Measurements from ENCODE around the gene MRPS24.
"Not testable (repeated sequence)": the region's sequence is repeated elsewhere in the genome, so short reads cannot be mapped to it uniquely, and the experiment has no call there.

MRPS24 gene

GRCh38 chr7:43823425-43823824 lies 45.9 kb downstream of the MRPS24 start:
- not testable (repeated sequence) for H3K4me1 ChIP-seq (ENCODE audit: control insufficient read depth in 2 of 2, insufficient read depth in 2 of 2, low read length in 2 of 2); H3K9me3 ChIP-seq (ENCODE audit: control insufficient read depth in 2 of 2, low read length in 2 of 2); H3K4me3 ChIP-seq (ENCODE audit: low read length in 2 of 2); H3K9ac ChIP-seq (ENCODE audit: low read depth in 1 of 2, low read length in 2 of 2); H3K27ac ChIP-seq (ENCODE audit: low read depth in 2 of 2, low read length in 2 of 2); H3K36me3 ChIP-seq (ENCODE audit: control insufficient read depth in 2 of 2, insufficient read depth in 2 of 2, low read length in 2 of 2)
- peaks cover 7 to 12% of the 10 kb centered on the region in 2 donors for H3K27me3 ChIP-seq (ENCODE audit: control insufficient read depth in 2 of 2, insufficient read depth in 2 of 2, low read length in 2 of 2)

Measured in mucosa of rectum (tissue), 2 donors.